GM18505 (cell line): ENCODE measurements around the gene TBCD.

ENCODE experiments used
- ATAC-seq: cut with Tn5 transposase; IDR thresholded peaks from one replicate; pipeline ENCODE4 v1.9.1; 2021; ENCODE audit not compliant: unreplicated experiment
- POLR2A ChIP-seq: IDR thresholded peaks from 4 replicates; pipeline ENCODE4 v1.6.1; 2011; ENCODE audit warnings: borderline replicate concordance; ENCODE audit not compliant: insufficient read depth, insufficient read length; ENCODE audit errors: extremely low read depth

TBCD gene

DNA sequence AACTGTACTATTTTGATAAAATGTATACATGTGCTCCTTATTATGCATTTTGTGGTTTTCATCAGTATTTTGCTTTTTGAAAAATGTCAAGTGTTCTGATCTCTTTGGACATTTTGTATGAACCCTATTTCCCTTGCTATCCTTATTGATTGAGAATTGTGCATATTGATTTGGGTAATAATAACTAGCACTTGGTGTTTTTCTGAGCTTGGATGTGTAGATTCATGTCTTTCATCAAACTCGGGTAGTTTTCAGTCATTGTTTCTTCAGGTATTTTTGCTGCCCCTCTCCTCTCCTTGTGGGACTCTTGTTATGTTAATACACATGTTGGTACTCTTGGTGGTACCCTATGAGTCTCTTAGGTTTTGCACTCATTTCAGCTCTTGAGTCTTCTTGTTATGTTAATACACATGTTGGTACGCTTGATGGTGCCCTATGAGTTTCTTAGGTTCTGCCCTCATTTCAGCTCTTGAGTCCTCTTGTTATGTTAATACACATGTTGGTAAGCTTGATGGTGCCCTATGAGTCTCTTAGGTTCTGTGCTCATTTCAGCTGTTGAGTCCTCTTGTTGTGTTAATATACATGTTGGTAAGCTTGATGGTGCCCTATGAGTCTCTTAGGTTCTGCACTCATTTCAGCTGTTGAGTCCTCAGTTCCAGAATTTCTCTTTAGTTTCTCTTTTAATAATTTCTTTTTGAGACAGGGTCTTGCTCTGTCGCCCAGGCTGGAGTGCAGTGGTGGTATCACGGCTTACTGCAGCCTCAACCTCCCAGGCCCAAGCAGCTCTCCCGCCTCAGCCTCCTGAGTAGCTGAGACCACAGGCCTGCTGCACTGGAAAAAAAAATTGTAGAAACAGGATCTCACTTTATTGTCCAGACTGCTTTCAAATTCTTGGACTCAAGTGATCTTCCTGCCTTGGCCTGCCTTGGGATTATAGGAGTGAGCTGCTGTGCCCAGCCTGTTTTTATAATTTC, 68.7 kb downstream of the TBCD start:
- TF ChIP-seq POLR2A: no peak
- no peak for ATAC-seq

DNA sequence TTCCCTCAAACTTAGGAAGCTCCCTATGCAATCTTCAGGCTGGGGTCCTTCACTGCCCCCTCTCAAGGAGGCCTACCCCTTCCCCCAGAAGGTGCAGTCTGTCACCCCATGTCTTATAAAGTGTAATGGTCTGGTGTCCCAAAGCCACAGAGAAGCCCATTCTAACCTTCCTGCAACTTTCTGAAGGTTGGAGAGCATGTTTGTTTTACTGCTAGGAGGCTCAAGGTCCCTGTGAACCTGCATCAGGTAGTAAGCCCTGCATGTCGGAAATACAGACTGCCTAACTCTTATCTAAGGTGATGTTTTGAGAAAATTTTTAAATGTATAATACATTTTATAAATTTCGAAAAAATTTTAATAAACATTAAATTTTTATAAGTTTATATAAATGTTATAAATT, 69.7 kb downstream of the TBCD start:
- no peak for TF ChIP-seq POLR2A
- no peak for ATAC-seq

GRCh38 chr17:82822281-82822680, 70.4 kb downstream of the TBCD start:
- no peak for TF ChIP-seq POLR2A

GRCh38 chr17:82823004-82823403, 71.1 kb downstream of the TBCD start:
- no peak for ATAC-seq
- no peak for TF ChIP-seq POLR2A

More at GRCh38 chr17:82822281-82822680, 70.4 kb downstream of the TBCD start:
- no peak for ATAC-seq

DNA sequence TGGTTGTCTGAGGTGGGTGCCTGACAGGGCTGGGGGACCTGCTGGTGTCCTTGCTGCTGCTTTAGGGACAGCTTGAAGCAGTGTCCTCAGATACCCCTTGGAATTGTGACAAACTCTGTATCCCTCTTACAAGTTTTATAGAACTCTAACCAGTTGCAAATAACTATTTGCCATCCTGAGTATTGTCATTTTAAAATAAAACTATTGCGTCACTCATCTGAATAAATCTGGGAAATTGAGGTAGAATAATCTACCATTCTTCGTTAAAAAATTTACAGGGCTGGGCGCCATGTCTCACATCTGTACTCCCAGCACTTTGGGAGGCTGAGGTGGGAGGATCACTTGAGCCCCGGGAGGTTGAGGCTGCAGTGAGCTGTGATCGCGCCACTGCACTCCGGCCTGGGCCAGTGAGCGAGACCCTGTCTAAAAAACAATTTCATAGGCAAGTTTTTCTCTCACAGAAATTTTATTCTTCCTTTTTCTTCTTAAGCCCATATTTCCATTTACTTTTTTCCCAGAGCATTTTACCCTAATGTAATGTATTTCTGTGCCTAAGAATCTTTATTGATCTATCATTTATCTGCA, 73.8 kb downstream of the TBCD start:
- no peak for TF ChIP-seq POLR2A
- no peak for ATAC-seq

DNA sequence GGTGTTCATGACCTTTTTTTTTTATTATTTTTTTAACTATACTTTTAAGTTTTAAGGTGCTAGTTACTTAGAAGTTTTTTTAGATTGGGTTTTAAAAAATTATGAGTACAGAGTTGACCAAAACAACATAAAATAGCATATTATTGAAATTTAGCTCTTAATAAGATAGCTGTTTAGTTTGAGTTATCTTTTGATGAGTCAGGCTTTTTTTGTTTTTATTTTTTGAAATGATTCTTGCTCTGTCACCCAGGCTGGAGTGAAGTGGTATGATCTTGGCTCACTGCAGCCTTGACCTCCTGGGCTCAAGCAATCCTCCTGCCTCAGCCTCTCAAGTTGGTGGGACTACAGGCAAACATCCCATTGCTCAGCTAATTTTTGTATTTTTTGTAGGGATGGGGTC, 74.3 kb downstream of the TBCD start:
- no peak for ATAC-seq
- no peak for TF ChIP-seq POLR2A

DNA sequence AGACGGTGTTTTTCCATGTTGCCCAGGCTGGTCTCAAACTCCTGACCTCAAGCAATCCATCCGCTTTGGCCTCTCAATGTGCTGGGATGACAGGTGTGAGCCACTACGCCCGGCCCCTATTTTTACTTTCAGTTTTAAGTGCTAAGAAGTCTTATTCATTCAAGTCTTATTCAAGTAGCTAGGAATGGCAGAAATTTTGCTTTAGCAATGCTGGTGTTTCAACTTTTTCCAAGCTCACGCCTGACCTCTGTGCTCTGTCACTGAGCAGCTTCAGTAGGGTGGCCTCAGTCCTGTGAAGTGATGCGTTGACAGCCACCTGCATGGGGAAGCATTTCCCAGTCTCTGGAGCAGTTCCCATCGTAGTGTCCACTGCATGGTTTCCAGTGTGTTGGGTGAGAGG, 75.1 kb downstream of the TBCD start:
- no peak for TF ChIP-seq POLR2A
- ATAC-seq: no peak

DNA sequence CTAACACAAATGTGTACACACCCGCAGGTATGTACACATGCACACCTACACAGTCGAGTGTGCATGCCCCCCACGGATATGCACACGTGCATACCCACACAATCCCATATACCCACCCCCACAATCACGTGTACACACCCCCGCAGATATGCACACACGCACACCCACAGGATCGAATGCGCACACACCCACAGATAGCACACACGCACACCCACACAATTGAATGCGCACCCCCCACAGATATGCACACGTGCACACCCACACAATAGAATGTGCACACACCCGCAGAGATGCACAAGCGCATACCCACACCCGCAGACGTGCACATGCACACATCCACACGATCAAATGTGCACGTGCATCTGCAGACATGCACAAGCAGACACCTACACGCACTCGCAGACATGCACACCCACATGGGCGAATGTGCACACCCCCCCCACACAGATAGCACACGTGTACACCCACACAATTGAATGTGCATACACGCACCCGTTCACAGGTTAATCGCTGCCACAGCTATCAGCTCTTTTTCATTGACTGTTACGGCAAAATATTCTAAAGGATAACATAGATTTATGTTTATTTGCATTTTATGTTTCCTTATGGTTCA, 77.1 kb downstream of the TBCD start:
- ATAC-seq: no peak
- TF ChIP-seq POLR2A: no peak

- no peak for ATAC-seq
- no peak for TF ChIP-seq POLR2A
Measured at GRCh38 chr17:82830249-82830661, 78.4 kb downstream of the TBCD start.

DNA sequence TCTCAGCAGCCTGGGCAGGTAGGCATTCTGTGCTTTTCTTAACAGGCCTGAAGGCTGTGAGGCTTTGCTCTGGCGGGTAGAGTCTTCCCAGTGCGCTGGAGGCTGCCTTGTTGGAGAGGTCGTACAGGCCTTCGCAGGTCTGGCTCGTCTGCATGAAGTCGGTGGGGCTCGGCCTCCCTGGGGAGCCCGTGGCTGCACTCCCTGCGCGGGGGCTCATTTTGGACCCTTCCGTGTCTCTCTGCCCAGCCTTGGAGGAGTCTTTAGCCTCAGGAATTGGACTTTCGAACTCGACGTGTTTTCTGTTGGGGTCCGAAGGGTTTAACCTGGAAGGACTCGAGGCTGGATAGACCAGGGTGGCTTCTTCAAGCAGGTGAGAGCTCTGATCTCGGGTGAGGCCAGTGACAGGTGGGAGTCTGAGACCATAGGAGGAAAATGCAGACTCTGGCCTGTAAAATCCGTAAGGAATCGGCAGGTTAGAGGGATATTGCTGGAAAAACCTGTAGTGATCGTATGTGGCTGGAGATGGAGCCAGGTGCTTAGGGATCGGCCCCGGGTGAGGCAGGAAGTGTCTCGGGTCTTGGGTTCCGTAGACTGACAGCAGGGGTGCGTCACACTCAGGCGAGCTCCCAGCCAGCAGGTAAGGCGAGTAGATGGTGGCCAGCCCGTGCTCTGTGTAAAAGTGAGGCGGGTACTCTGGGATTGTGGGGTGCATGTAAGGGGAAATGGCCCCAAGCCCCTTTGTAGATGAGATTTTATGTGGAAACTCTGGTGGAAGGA, 79.4 kb downstream of the TBCD start:
- no peak for ATAC-seq
- no peak for TF ChIP-seq POLR2A

- ATAC-seq: no peak
- no peak for TF ChIP-seq POLR2A
Measured at GRCh38 chr17:82831818-82832200, 79.9 kb downstream of the TBCD start.

DNA sequence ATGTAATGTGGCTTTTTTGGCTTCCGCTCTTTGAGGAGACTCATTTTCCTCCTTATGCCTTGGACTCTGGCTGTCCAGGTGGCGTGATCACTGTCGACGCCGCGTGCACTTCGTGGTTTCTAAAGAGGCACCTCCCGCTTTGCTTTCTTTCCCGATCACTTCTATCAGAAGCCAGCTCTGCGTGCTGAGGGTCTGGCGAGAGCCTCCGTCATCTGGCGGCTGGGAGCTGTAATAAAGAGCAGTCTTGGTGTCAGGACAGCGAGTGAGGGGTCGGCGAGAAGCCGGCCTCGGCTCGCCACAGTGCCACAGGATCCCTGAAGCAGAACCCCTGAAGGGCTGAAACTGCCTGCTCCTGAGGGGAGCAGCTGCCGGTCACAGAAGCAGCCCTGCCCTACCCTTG, 80.5 kb downstream of the TBCD start:
- ATAC-seq: no peak
- no peak for TF ChIP-seq POLR2A

GRCh38 chr17:82832881-82833475, 81.1 kb downstream of the TBCD start:
- no peak for ATAC-seq
- TF ChIP-seq POLR2A: no peak

GRCh38 chr17:82835122-82835521, 83.3 kb downstream of the TBCD start:
- ATAC-seq: no peak

More at GRCh38 chr17:82835122-82835521, 83.3 kb downstream of the TBCD start:
- no peak for TF ChIP-seq POLR2A
